SK-N-SH (cell line): ENCODE data around the gene TRMT44. TPM values are rescaled to one million over a fixed set of nuclear protein-coding genes. Genes with fewer than 3 reads are reported as not detected.

Experiments used
- CTCF ChIA-PET: fragments of 300-600, 350-600 bp; formaldehyde crosslinking; extraction: SDS; loops from one replicate; lab custom pipeline; 2021; lab: Yijun Ruan, JAX
- POLR2A ChIA-PET: fragments of 350-600 bp; sonication (Branson Sonifier 250); formaldehyde crosslinking; extraction: SDS; loops from one replicate; lab custom pipeline; 2020; ENCODE audit warnings: antibody characterized with exemption, inconsistent platforms; lab: Yijun Ruan, JAX
- DNase-seq: peaks from one replicate; pipeline ENCODE4 v3.0.0; 2012
- H2AFZ ChIP-seq: fragments of 200-600 bp; sonication (generic); 2 replicates; pipeline ENCODE4 v1.8.1; 2016; ENCODE audit warnings: antibody characterized with exemption, mild to moderate bottlenecking, low read depth
- H3F3A ChIP-seq: fragments of 200-600 bp; sonication (generic); replicated peaks from 2 replicates; pipeline ENCODE3; 2016; ENCODE audit warnings: antibody characterized with exemption, mild to moderate bottlenecking; ENCODE audit not compliant: insufficient read depth
- H3K27ac ChIP-seq, 2 experiments: fragments of 200-500 bp in 1 of 2; fragments of 200-600 bp in 1 of 2; sonication (Bioruptor generic) in 1 of 2; sonication (generic), shearing (Covaris generic) in 1 of 2; 2 replicates each; pipeline versions ENCODE4 v1.5.1 to v1.6.1; 2014 to 2016; ENCODE audit warnings: low read depth in 2 of 2, inconsistent platforms in 1 of 2, low read length in 1 of 2, mild to moderate bottlenecking in 1 of 2, mixed read lengths in 1 of 2
- H3K27me3 ChIP-seq: fragments of 200-600 bp; sonication (generic), shearing (Covaris generic); 2 replicates; pipeline ENCODE4 v1.6.1; 2016; ENCODE audit warnings: mixed run types; ENCODE audit not compliant: insufficient read depth
- H3K36me3 ChIP-seq, 2 experiments: fragments of 200-500 bp in 1 of 2; fragments of 200-600 bp in 1 of 2; sonication (Bioruptor generic) in 1 of 2; sonication (generic) in 1 of 2; replicated peaks in 1 of 2; 2 replicates each; pipeline versions ENCODE3 to v1.5.1; 2014 to 2016; ENCODE audit warnings: low read length in 1 of 2, mild to moderate bottlenecking in 1 of 2; ENCODE audit not compliant: insufficient read depth in 2 of 2, control insufficient read depth in 1 of 2
- H3K4me1 ChIP-seq, 2 experiments: fragments of 200-500 bp in 1 of 2; fragments of 200-600 bp in 1 of 2; sonication (Bioruptor generic) in 1 of 2; sonication (generic), shearing (Covaris generic) in 1 of 2; 2 replicates each; pipeline versions ENCODE4 v1.5.1 to v1.6.1; 2014 to 2016; ENCODE audit warnings: low read depth in 1 of 2, low read length in 1 of 2, mixed run types in 1 of 2; ENCODE audit not compliant: insufficient read depth in 2 of 2, control insufficient read depth in 1 of 2
- H3K4me2 ChIP-seq: fragments of 200-600 bp; sonication (generic), shearing (Covaris generic); 2 replicates; pipeline ENCODE4 v1.6.1; 2017; ENCODE audit warnings: mixed run types
- H3K4me3 ChIP-seq, 2 experiments: fragments of 200-500 bp in 1 of 2; fragments of 200-600 bp in 1 of 2; sonication (Bioruptor generic) in 1 of 2; sonication (generic), shearing (Covaris generic) in 1 of 2; 2 replicates each; pipeline versions ENCODE4 v1.5.1 to v1.8.1; 2014 to 2016; ENCODE audit warnings: low read depth in 2 of 2, inconsistent platforms in 1 of 2, low read length in 1 of 2, mild to moderate bottlenecking in 1 of 2, mixed read lengths in 1 of 2, moderate library complexity in 1 of 2
- H3K79me2 ChIP-seq: fragments of 200-600 bp; sonication (generic); 2 replicates; pipeline ENCODE4 v1.8.1; 2017; ENCODE audit warnings: mild to moderate bottlenecking; ENCODE audit not compliant: insufficient read depth
- H3K9ac ChIP-seq: fragments of 200-600 bp; sonication (generic); 2 replicates; pipeline ENCODE4 v1.6.1; 2017; ENCODE audit warnings: mixed run types
- H3K9me2 ChIP-seq: fragments of 200-600 bp; sonication (generic); 2 replicates; pipeline ENCODE4 v1.6.1; 2017; ENCODE audit warnings: mixed run types
- H3K9me3 ChIP-seq: fragments of 200-600 bp; sonication (generic); 2 replicates; pipeline ENCODE4 v1.6.1; 2017; ENCODE audit warnings: mixed run types, mild to moderate bottlenecking, moderate library complexity
- H4K20me1 ChIP-seq: fragments of 200-600 bp; sonication (generic); 2 replicates; pipeline ENCODE4 v1.6.1; 2017; ENCODE audit warnings: mild to moderate bottlenecking, mixed run types; ENCODE audit not compliant: insufficient read depth
- ELF1 ChIP-seq: IDR thresholded peaks from 2 replicates; pipeline ENCODE4 v1.4.0; 2012
- EP300 ChIP-seq, 2 experiments: IDR thresholded peaks; 2 replicates each; pipeline versions ENCODE4 v1.4.0 to v1.6.1; 2012; ENCODE audit warnings: borderline replicate concordance in 1 of 2, low read depth in 1 of 2, low read length in 1 of 2
- EZH2phosphoT487 ChIP-seq: fragments of 200-600 bp; sonication (generic); IDR thresholded peaks from 2 replicates; pipeline ENCODE4 v1.6.1; 2017; ENCODE audit warnings: low read depth, mixed run types, mild to moderate bottlenecking, antibody characterized with exemption, moderate library complexity, borderline replicate concordance
- JUND ChIP-seq: IDR thresholded peaks from 2 replicates; pipeline ENCODE4 v1.4.0; 2012
- MEF2A ChIP-seq: IDR thresholded peaks from 2 replicates; pipeline ENCODE4 v1.4.0; 2012; ENCODE audit warnings: low read depth, borderline replicate concordance
- MXI1 ChIP-seq: IDR thresholded peaks from 2 replicates; pipeline ENCODE4 v1.6.1; 2012; ENCODE audit warnings: mild to moderate bottlenecking, low read depth, low read length, improper control_type of control experiment
- NFIC ChIP-seq: IDR thresholded peaks from 2 replicates; pipeline ENCODE4 v1.4.0; 2012; ENCODE audit warnings: borderline replicate concordance
- RAD21 ChIP-seq: IDR thresholded peaks from 2 replicates; pipeline ENCODE4 v1.6.1; 2012; ENCODE audit warnings: mild to moderate bottlenecking, low read length
- RCOR1 ChIP-seq: fragments of 150-350 bp; IDR thresholded peaks from 2 replicates; pipeline ENCODE4 v1.6.1; 2017; ENCODE audit warnings: antibody characterized with exemption, low read length
- RFX5 ChIP-seq: IDR thresholded peaks from 2 replicates; pipeline ENCODE4 v1.6.1; 2012; ENCODE audit warnings: mild to moderate bottlenecking, improper control_type of control experiment, low read length
- SMC3 ChIP-seq: IDR thresholded peaks from 2 replicates; pipeline ENCODE4 v1.6.1; 2012; ENCODE audit warnings: low read depth, low read length, improper control_type of control experiment
- TAF1 ChIP-seq: IDR thresholded peaks from 2 replicates; pipeline ENCODE4 v1.6.1; 2012; ENCODE audit warnings: low read depth, mild to moderate bottlenecking, low read length, moderate library complexity, borderline replicate concordance
- TCF12 ChIP-seq: IDR thresholded peaks from 2 replicates; pipeline ENCODE4 v1.4.0; 2012
- TEAD4 ChIP-seq: IDR thresholded peaks from 2 replicates; pipeline ENCODE4 v1.4.0; 2012; ENCODE audit warnings: mild to moderate bottlenecking, borderline replicate concordance; ENCODE audit not compliant: insufficient read depth
- WGBS: methylation state at CpG from one replicate; pipeline ENCODE4 v1.1.6; 2017; ENCODE audit warnings: low lambda C conversion rate; 5-methylcytosine and 5-hydroxymethylcytosine counted together
- polyA plus RNA-seq, 3 experiments: library from polyadenylated mRNA; depleted of rRNA; stranded (reverse); fragments of >200 nt; gene quantifications; 2 replicates each; pipeline ENCODE4 v1.2.3, GENCODE V29; 2012
- TF ChIP-seq, protein P1 (sequence below): fragments of 150-350 bp; IDR thresholded peaks from 2 replicates; pipeline ENCODE4 v1.6.1; 2016; ENCODE audit warnings: mild to moderate bottlenecking, low read depth, low read length

The TRMT44 gene
- polyA plus RNA-seq, 1 of the 3 experiments (the other 2 are of a cell fraction), result 6.0 TPM

DNA sequence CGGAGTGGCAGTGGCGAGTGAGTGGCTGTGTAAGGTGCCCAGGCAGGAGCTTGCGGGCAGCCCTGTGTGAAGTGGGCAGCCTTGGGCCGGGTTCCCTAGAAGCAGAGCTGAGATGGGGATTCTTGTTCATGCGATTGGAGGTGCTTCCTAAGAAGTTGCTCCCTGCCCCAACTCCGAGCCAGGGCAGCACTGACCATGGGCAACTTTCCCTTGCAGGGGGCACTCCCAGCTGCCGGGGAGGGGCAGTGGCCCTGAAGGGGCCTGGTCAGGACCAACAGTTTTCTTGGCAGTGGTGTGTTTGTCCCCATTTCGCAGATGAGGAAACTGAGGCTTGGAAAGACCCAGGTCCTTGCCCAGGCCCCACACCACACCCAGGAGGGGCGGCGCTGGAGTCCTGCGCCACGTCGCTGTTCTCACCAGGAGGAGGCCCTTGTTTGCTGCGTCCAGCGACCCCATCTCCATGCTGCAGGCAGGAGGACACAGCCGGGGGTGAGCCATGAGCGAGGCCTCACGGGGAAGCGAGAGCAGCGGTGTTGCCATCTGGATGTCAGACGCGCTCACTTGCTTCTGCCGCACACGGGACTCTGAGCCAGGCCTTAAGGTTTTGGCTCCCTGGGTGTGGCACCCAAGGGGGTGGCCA, 68.9 kb downstream of the TRMT44 start:
- H3K79me2 ChIP-seq, result no peaks in the 10 kb centered on the region
- H3K36me3 ChIP-seq, result no peaks in the 10 kb centered on the region
- CTCF ChIA-PET, result no interaction called here
- no peaks in the 10 kb centered on the region for H4K20me1 ChIP-seq
- H3K9ac ChIP-seq, result no peak overlapping the region
- no peak overlapping the region for H3K4me3 ChIP-seq
- H3K27ac ChIP-seq, result no peak overlapping the region
- H3K9me3 ChIP-seq, result no peaks in the 10 kb centered on the region
- H3K4me2 ChIP-seq, result no peak overlapping the region
- H3F3A ChIP-seq, result no peaks in the 10 kb centered on the region
- POLR2A ChIA-PET, result no interaction called here
- 68% methylated on average over 18 of the region's 24 CpGs for WGBS
- H3K4me1 ChIP-seq, result peaks cover 0 to under 1% of the 10 kb centered on the region in 2 experiments; a peak in 1 of 4 replicates
- H3K9me2 ChIP-seq, result no peaks in the 10 kb centered on the region
- H2AFZ ChIP-seq, result no peak overlapping the region
- TF ChIP-seq EP300 (IDR thresholded peaks at IDR 0.05; ENCODE audit: borderline replicate concordance in 1 of 2, low read depth in 1 of 2, low read length in 1 of 2) (no peak), JUND (no peak), TCF12 (no peak), RCOR1 (no peak), SMC3 (no peak), NFIC (no peak), TEAD4 (no peak), TAF1 (no peak), RFX5 (no peak)
- TF ChIP-seq, protein P1, sequence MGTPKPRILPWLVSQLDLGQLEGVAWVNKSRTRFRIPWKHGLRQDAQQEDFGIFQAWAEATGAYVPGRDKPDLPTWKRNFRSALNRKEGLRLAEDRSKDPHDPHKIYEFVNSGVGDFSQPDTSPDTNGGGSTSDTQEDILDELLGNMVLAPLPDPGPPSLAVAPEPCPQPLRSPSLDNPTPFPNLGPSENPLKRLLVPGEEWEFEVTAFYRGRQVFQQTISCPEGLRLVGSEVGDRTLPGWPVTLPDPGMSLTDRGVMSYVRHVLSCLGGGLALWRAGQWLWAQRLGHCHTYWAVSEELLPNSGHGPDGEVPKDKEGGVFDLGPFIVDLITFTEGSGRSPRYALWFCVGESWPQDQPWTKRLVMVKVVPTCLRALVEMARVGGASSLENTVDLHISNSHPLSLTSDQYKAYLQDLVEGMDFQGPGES, result no peak
- TF ChIP-seq, all 33 proteins: peak for 0
- DNase-seq, result no peak
- H3K27me3 ChIP-seq, result no peaks in the 10 kb centered on the region; the same call in 1 of the 2 replicates

DNA sequence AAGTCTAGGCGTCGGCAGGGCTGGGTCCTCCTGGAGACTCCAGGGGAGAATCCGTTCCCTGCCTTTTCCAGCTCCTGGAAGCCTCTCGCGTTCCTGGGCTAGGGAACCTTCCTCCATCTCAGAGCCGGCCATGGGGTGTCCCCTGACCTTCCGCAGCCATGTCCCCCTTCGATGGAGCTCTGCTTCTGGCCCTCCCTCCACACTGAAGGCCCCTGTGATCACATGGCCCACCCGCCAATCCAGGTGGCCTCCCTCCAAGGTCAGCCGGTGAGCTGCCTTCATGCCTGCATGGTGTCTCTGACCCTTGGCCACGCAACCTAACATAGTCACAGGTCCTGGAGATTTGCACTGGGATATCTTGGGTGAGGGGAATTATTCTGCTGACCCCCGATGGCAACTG, 69.6 kb downstream of the TRMT44 start:
- no peak for TF ChIP-seq MEF2A
- no peak for TF ChIP-seq ELF1
- TF ChIP-seq RAD21, result no peak
- TF ChIP-seq TEAD4, result no peak
- no peak for TF ChIP-seq EZH2phosphoT487
- TF ChIP-seq MXI1, result no peak
- 54% methylated on average over 10 of the region's 12 CpGs for WGBS
- Histone ChIP-seq H3K27me3 (no peaks in the 10 kb centered on the region; the same call in 1 of the 2 replicates), H3K9me3 (no peaks in the 10 kb centered on the region), H4K20me1 (no peaks in the 10 kb centered on the region), H3K27ac (no peak overlapping the region), H3K79me2 (no peaks in the 10 kb centered on the region), H3K9ac (no peak overlapping the region), H3K4me3 (no peak overlapping the region), H3K9me2 (no peaks in the 10 kb centered on the region), H3K4me2 (no peak overlapping the region), H2AFZ (no peak overlapping the region), H3F3A (no peaks in the 10 kb centered on the region), H3K4me1 (no peaks in the 10 kb centered on the region; a peak in 1 of 4 replicates), H3K36me3 (no peaks in the 10 kb centered on the region)
- DNase-seq, result no peak
- CTCF ChIA-PET, result no interaction called here
- POLR2A ChIA-PET, result no interaction called here
